Mesendoderm (in vitro differentiated cells): ENCODE data around the gene C1orf105. TPM values are rescaled to one million over a fixed set of nuclear protein-coding genes. Genes with fewer than 3 reads are reported as not detected.
A peak's percentile ranks its signal among the peaks of the same experiment; 100 is the strongest.
"Not testable (repeated sequence)": the region's sequence is repeated elsewhere in the genome, so short reads cannot be mapped to it uniquely, and the experiment has no call there.

ENCODE experiments used
- DNase-seq: peaks from one replicate; pipeline ENCODE4 v3.0.0; 2013
- H2AK5ac ChIP-seq: 2 replicates; pipeline ENCODE4 v1.6.1; 2013; ENCODE audit warnings: low read length, inconsistent platforms
- H2BK120ac ChIP-seq: 2 replicates; pipeline ENCODE4 v1.6.1; 2013; ENCODE audit warnings: low read depth, mild to moderate bottlenecking, low read length, moderate library complexity, mixed read lengths
- H2BK15ac ChIP-seq: replicated peaks from 2 replicates; pipeline ENCODE4 v1.6.1; 2013; ENCODE audit warnings: low read depth, mild to moderate bottlenecking, moderate library complexity
- H2BK5ac ChIP-seq: 2 replicates; pipeline ENCODE4 v1.6.1; 2013; ENCODE audit warnings: low read length, inconsistent platforms
- H3K18ac ChIP-seq: 2 replicates; pipeline ENCODE4 v1.6.1; 2013; ENCODE audit warnings: mild to moderate bottlenecking, low read length, mixed read lengths
- H3K23ac ChIP-seq: one replicate; pipeline ENCODE4 v1.6.1; 2013; ENCODE audit warnings: low read length
- H3K27ac ChIP-seq: 2 replicates; pipeline ENCODE4 v1.5.1; 2013; ENCODE audit warnings: low read depth, mild to moderate bottlenecking, inconsistent platforms, low read length, moderate library complexity
- H3K27me3 ChIP-seq: 2 replicates; pipeline ENCODE4 v1.6.1; 2013; ENCODE audit warnings: low read length, control low read depth, mild to moderate bottlenecking, inconsistent platforms; ENCODE audit not compliant: insufficient read depth, poor library complexity
- H3K36me3 ChIP-seq: 2 replicates; pipeline ENCODE4 v1.6.1; 2013; ENCODE audit warnings: low read length, inconsistent platforms; ENCODE audit not compliant: control insufficient read depth, insufficient read depth
- H3K4ac ChIP-seq: one replicate; pipeline ENCODE4 v1.6.1; 2013; ENCODE audit warnings: low read depth, mild to moderate bottlenecking, low read length, moderate library complexity
- H3K4me1 ChIP-seq: 2 replicates; pipeline ENCODE4 v1.6.1; 2013; ENCODE audit warnings: low read depth, low read length, inconsistent platforms; ENCODE audit not compliant: control insufficient read depth
- H3K4me2 ChIP-seq: 2 replicates; pipeline ENCODE4 v1.6.1; 2013; ENCODE audit warnings: low read length
- H3K4me3 ChIP-seq: 2 replicates; pipeline ENCODE4 v1.5.1; 2013; ENCODE audit warnings: mild to moderate bottlenecking, low read length
- H3K56ac ChIP-seq: one replicate; pipeline ENCODE4 v1.6.1; 2013; ENCODE audit warnings: low read length
- H3K79me1 ChIP-seq: 2 replicates; pipeline ENCODE4 v1.6.1; 2013; ENCODE audit warnings: low read length, inconsistent platforms
- H3K79me2 ChIP-seq: 2 replicates; pipeline ENCODE4 v1.6.1; 2013; ENCODE audit warnings: mild to moderate bottlenecking, low read length; ENCODE audit not compliant: control insufficient read depth, insufficient read depth
- H3K9ac ChIP-seq: 2 replicates; pipeline ENCODE4 v1.6.1; 2013; ENCODE audit warnings: low read length, inconsistent platforms
- H4K5ac ChIP-seq: one replicate; pipeline ENCODE4 v1.6.1; 2013; ENCODE audit warnings: low read length
- H4K8ac ChIP-seq: one replicate; pipeline ENCODE4 v1.6.1; 2013; ENCODE audit warnings: low read depth, mild to moderate bottlenecking, control low read depth, low read length, moderate library complexity
- WGBS: extraction: QIAGEN DNeasy Blood & Tissue Kit; methylation state at CpG from one replicate; pipeline ENCODE4 v1.1.7; 2013; ENCODE audit warnings: low lambda C conversion rate, missing lambda C conversion rate; ENCODE audit not compliant: insufficient coverage; ENCODE audit errors: extremely low coverage; 5-methylcytosine and 5-hydroxymethylcytosine counted together
- polyA plus RNA-seq, 2 experiments: library from polyadenylated mRNA; stranded (reverse); fragments of 200-250 nt; gene quantifications; one replicate each; pipeline ENCODE4 v1.2.3, GENCODE V29; 2013

C1orf105 gene
- not detected for polyA plus RNA-seq (2013, experiment 1 of 2)
- polyA plus RNA-seq (2013, experiment 2 of 2) = not detected

GRCh38 chr1:172420385-172420784, at the start of gene C1orf105:
C1orf105 (plus strand) TSS chr1:172420685; CDS start chr1:172420886, 201 bp downstream.
- no peak for DNase-seq
- Histone ChIP-seq H3K56ac (no peak within 1 kb of the TSS), H3K4ac (no peak within 1 kb of the TSS), H3K27me3 (no peaks in the 10 kb centered on the region), H4K5ac (no peak within 1 kb of the TSS), H4K8ac (no peak within 1 kb of the TSS), H2BK5ac (no peak within 1 kb of the TSS), H3K79me2 (no peaks in the 10 kb centered on the region), H3K4me3 (no peak within 1 kb of the TSS), H3K4me1 (peaks cover 7% of the 10 kb centered on the region), H3K79me1 (no peaks in the 10 kb centered on the region), H2BK15ac (no peak within 1 kb of the TSS), H3K36me3 (no peaks in the 10 kb centered on the region), H3K18ac (no peak within 1 kb of the TSS), H3K27ac (no peak within 1 kb of the TSS), H3K4me2 (no peak within 1 kb of the TSS), H2AK5ac (no peak within 1 kb of the TSS), H3K23ac (no peak within 1 kb of the TSS), H3K9ac (no peak within 1 kb of the TSS), H2BK120ac (no peak within 1 kb of the TSS)
- no CpG with 5 or more reads among the region's 1 CpG for whole genome bisulfite sequencing

DNA sequence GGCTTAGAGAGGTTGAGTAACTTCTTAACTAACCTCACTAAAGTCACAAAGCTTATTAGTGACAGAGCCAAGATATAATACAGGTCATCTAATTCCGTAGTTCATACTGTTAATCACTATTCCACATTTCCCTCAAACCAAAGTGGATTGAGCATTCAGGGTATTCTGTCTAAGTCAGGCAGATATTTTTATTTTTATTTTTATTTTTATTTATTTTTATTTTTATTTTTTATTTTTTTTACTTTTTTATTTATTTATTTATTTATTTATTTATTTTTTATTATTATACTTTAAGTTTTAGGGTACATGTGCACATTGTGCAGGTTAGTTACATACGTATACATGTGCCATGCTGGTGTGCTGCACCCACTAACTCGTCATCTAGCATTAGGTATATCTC, 48.8 kb upstream of the C1orf105 start:
- not testable (repeated sequence) for H3K9ac ChIP-seq, H3K4ac ChIP-seq, H3K27ac ChIP-seq, H3K79me2 ChIP-seq, H2BK120ac ChIP-seq, H3K4me1 ChIP-seq, H3K36me3 ChIP-seq, H2AK5ac ChIP-seq, H3K4me3 ChIP-seq, H3K18ac ChIP-seq, H3K4me2 ChIP-seq, H3K27me3 ChIP-seq, H3K79me1 ChIP-seq, H3K23ac ChIP-seq, H4K5ac ChIP-seq, H4K8ac ChIP-seq, H2BK15ac ChIP-seq, H2BK5ac ChIP-seq, H3K56ac ChIP-seq, DNase-seq
- WGBS = no CpG with 5 or more reads among the region's 3 CpGs

GRCh38 chr1:172373864-172374263, 46.6 kb upstream of the C1orf105 start:
- H3K56ac ChIP-seq = no peak overlapping the region
- H2BK15ac ChIP-seq = no peak overlapping the region
- no peak overlapping the region for H2BK5ac ChIP-seq
- no peak overlapping the region for H3K9ac ChIP-seq
- no peaks in the 10 kb centered on the region for H3K27me3 ChIP-seq
- no peak overlapping the region for H2BK120ac ChIP-seq
- H3K79me1 ChIP-seq = no peaks in the 10 kb centered on the region
- no peak overlapping the region for H3K4me2 ChIP-seq
- no peak overlapping the region for H4K8ac ChIP-seq
- H3K4me1 ChIP-seq = no peaks in the 10 kb centered on the region
- no peak overlapping the region for H3K4ac ChIP-seq
- no peak overlapping the region for H3K27ac ChIP-seq
- H4K5ac ChIP-seq = no peak overlapping the region
- no peak overlapping the region for H2AK5ac ChIP-seq
- no peak overlapping the region for H3K23ac ChIP-seq
- H3K79me2 ChIP-seq = no peaks in the 10 kb centered on the region
- WGBS = no CpG with 5 or more reads among the region's 1 CpG
- no peak overlapping the region for H3K4me3 ChIP-seq
- no peak for DNase-seq
- H3K18ac ChIP-seq = peak overlapping the region; percentile 68
- H3K36me3 ChIP-seq = no peaks in the 10 kb centered on the region

DNA sequence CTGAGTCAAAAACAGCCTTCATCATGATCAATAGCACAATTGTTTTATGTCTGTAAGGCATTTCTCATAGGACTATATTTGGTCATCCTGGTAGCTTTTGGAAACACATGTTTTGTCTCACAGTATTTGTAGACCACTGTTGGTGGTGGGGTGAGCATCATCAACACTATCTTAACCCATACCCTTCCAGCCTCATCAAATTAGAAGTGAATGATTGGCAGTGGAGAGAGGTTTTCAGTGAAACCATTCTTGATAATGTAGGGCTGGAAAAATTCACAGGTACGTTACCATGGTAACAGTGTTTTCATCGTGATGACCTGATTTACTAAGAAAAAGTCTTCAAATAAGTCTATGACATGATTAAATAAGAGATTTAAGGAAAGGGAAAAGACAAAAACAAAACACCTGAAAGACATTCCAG, 45.3 kb upstream of the C1orf105 start:
- Histone ChIP-seq H2BK15ac (no peak overlapping the region), H2BK5ac (no peak overlapping the region), H3K4me1 (no peaks in the 10 kb centered on the region), H3K23ac (no peak overlapping the region), H3K36me3 (no peaks in the 10 kb centered on the region), H2AK5ac (no peak overlapping the region), H3K79me1 (no peaks in the 10 kb centered on the region), H3K27me3 (no peaks in the 10 kb centered on the region), H3K4me2 (no peak overlapping the region), H3K27ac (no peak overlapping the region), H4K8ac (no peak overlapping the region), H3K56ac (no peak overlapping the region), H3K18ac (no peak overlapping the region), H3K9ac (no peak overlapping the region), H2BK120ac (no peak overlapping the region), H3K4ac (no peak overlapping the region), H4K5ac (no peak overlapping the region), H3K4me3 (no peak overlapping the region), H3K79me2 (no peaks in the 10 kb centered on the region)
- no peak for DNase-seq
- no CpG with 5 or more reads among the region's 2 CpGs for WGBS

DNA sequence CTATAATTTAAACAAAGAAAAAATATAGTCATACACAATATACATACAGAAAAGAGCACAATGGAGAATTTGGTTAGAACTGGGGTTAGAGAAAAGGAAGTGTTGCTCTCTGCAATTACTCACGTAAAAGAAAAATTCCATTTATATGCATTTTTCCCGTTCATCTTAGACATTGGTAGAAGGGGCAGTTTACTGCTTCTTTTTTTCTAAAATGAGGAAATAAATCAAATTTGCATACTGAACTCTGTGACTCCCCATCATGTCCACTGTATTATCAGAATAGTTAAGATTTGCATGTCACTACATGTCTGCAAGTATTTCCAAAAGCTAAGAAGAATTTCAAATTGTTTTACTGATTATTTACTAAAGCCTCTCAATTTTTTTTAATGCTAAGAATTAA, 44.1 kb upstream of the C1orf105 start:
- Histone ChIP-seq H3K36me3 (no peaks in the 10 kb centered on the region), H3K27me3 (no peaks in the 10 kb centered on the region), H3K9ac (no peak overlapping the region), H3K56ac (no peak overlapping the region), H2AK5ac (no peak overlapping the region), H3K79me1 (no peaks in the 10 kb centered on the region), H2BK15ac (no peak overlapping the region), H3K18ac (no peak overlapping the region), H3K4ac (no peak overlapping the region), H3K79me2 (no peaks in the 10 kb centered on the region), H3K4me2 (no peak overlapping the region), H2BK5ac (no peak overlapping the region), H2BK120ac (no peak overlapping the region), H4K5ac (no peak overlapping the region), H3K4me3 (no peak overlapping the region), H4K8ac (no peak overlapping the region), H3K27ac (no peak overlapping the region), H3K23ac (no peak overlapping the region), H3K4me1 (no peaks in the 10 kb centered on the region)
- WGBS = no CpG with 5 or more reads among the region's 2 CpGs
- DNase-seq = no peak

DNA sequence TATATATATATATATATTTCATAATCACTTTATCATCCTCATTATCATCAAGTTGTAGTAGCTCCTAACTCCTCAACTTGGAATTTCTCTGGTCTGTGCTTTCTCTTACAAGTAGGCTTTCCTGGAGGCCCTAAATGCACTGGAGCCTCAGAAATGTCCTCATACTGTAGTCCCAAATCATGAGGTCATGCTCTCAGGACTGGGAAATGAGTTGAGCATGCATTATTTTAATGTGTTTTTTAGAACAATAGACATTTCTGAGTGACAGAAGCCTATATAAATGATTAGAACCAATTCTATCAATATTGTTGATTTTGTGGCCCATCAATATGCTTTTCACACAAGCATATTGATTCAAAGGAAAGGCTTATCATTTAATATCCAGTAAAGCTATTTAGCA, 42.9 kb upstream of the C1orf105 start:
- H4K8ac ChIP-seq = no peak overlapping the region
- H2BK120ac ChIP-seq = no peak overlapping the region
- H3K56ac ChIP-seq = no peak overlapping the region
- H3K4me2 ChIP-seq = no peak overlapping the region
- H3K79me2 ChIP-seq = no peaks in the 10 kb centered on the region
- H3K79me1 ChIP-seq = no peaks in the 10 kb centered on the region
- H3K27ac ChIP-seq = no peak overlapping the region
- H3K4me1 ChIP-seq = no peaks in the 10 kb centered on the region
- H2AK5ac ChIP-seq = no peak overlapping the region
- no peak overlapping the region for H3K4ac ChIP-seq
- H3K4me3 ChIP-seq = no peak overlapping the region
- DNase-seq = no peak
- no peak overlapping the region for H2BK5ac ChIP-seq
- no peak overlapping the region for H3K9ac ChIP-seq
- H3K18ac ChIP-seq = no peak overlapping the region
- H3K23ac ChIP-seq = no peak overlapping the region
- H4K5ac ChIP-seq = no peak overlapping the region
- H3K27me3 ChIP-seq = no peaks in the 10 kb centered on the region
- H2BK15ac ChIP-seq = no peak overlapping the region
- H3K36me3 ChIP-seq = no peaks in the 10 kb centered on the region
